Measurements from ENCODE around the gene MYOM3.

The MYOM3 gene

GRCh38 chr1:24111996-24112779 is at the start of gene MYOM3:
TSS of gene MYOM3 (minus strand) at chr1:24112135. CDS start at chr1:24108636, 3,499 bp downstream.
- peak; percentile 57 for TF ChIP-seq CTCF (conservative IDR thresholded peaks at IDR 0.05; ENCODE audit: control insufficient read depth, insufficient read depth, low read depth, low read length)
- no peak within 1 kb of the TSS for H3K4me3 ChIP-seq (ENCODE audit: control insufficient read depth, low read depth, low read length)
- peak; percentile 67 for DNase-seq (ENCODE audit: low read depth)

GRCh38 chr1:24161270-24161669 is 49.3 kb upstream of the MYOM3 start:
- H3K4me3 ChIP-seq (ENCODE audit: control insufficient read depth, low read depth, low read length) = no peak overlapping the region
- DNase-seq (ENCODE audit: low read depth) = no peak
- no peak for TF ChIP-seq CTCF (conservative IDR thresholded peaks at IDR 0.05; ENCODE audit: control insufficient read depth, insufficient read depth, low read depth, low read length)

GRCh38 chr1:24159366-24159765 is 47.4 kb upstream of the MYOM3 start:
- TF ChIP-seq CTCF (conservative IDR thresholded peaks at IDR 0.05; ENCODE audit: control insufficient read depth, insufficient read depth, low read depth, low read length) = no peak
- no peak for DNase-seq (ENCODE audit: low read depth)
- no peak overlapping the region for H3K4me3 ChIP-seq (ENCODE audit: control insufficient read depth, low read depth, low read length)

- TF ChIP-seq CTCF (conservative IDR thresholded peaks at IDR 0.05; ENCODE audit: control insufficient read depth, insufficient read depth, low read depth, low read length) = peak; percentile 21
- no peak overlapping the region for H3K4me3 ChIP-seq (ENCODE audit: control insufficient read depth, low read depth, low read length)
- peak; percentile 6 for DNase-seq (ENCODE audit: low read depth)
Measured at GRCh38 chr1:24157918-24158481, 46.1 kb upstream of the MYOM3 start.

- no peak for TF ChIP-seq CTCF (conservative IDR thresholded peaks at IDR 0.05; ENCODE audit: control insufficient read depth, insufficient read depth, low read depth, low read length)
Measured at GRCh38 chr1:24156542-24157260, 44.8 kb upstream of the MYOM3 start.

GRCh38 chr1:24155011-24155782 is 43.3 kb upstream of the MYOM3 start:
- no peak for DNase-seq (ENCODE audit: low read depth)
- no peak for TF ChIP-seq CTCF (conservative IDR thresholded peaks at IDR 0.05; ENCODE audit: control insufficient read depth, insufficient read depth, low read depth, low read length)
- H3K4me3 ChIP-seq (ENCODE audit: control insufficient read depth, low read depth, low read length) = no peak overlapping the region

More at GRCh38 chr1:24156542-24157260, 44.8 kb upstream of the MYOM3 start:
- H3K4me3 ChIP-seq (ENCODE audit: control insufficient read depth, low read depth, low read length) = no peak overlapping the region
- DNase-seq (ENCODE audit: low read depth) = no peak

All from fibroblast of mammary gland (primary cell).